Progenitor cell of endocrine pancreas (in vitro differentiated cells): ENCODE results near the gene KRAS. TPM values are rescaled to one million over a fixed set of nuclear protein-coding genes. Genes with fewer than 3 reads are reported as not detected.

Experiments
- DNase-seq: peaks from one replicate; pipeline ENCODE4 v3.0.0; 2021; ENCODE audit warnings: low spot score; ENCODE audit not compliant: unreplicated experiment
- H3K27ac Mint-ChIP-seq: 2 replicates; pipeline ENCODE4 v1.8.0; 2021; ENCODE audit warnings: mild to moderate bottlenecking, moderate library complexity, mixed read lengths
- H3K27me3 Mint-ChIP-seq: 2 replicates; pipeline ENCODE4 v1.8.0; 2021; ENCODE audit warnings: mixed read lengths
- H3K36me3 Mint-ChIP-seq: 2 replicates; pipeline ENCODE4 v1.8.0; 2022; ENCODE audit warnings: mixed read lengths; ENCODE audit not compliant: insufficient read depth
- H3K4me1 Mint-ChIP-seq: 2 replicates; pipeline ENCODE4 v1.8.0; 2021; ENCODE audit warnings: low read depth, mixed read lengths
- H3K4me3 Mint-ChIP-seq: 2 replicates; pipeline ENCODE4 v1.8.0; 2021; ENCODE audit warnings: low read depth, mild to moderate bottlenecking, moderate library complexity, mixed read lengths
- H3K9me3 Mint-ChIP-seq: 2 replicates; pipeline ENCODE4 v1.8.0; 2021; ENCODE audit warnings: low read depth, mixed read lengths
- CTCF ChIP-seq: fragments of 200-600 bp; sonication (generic); IDR thresholded peaks from one replicate; pipeline ENCODE4 v1.5.0; 2021; ENCODE audit warnings: antibody characterized with exemption, mild to moderate bottlenecking; ENCODE audit not compliant: unreplicated experiment
- total RNA-seq: library from RNA; stranded (reverse); gene quantifications from 2 replicates; pipeline ENCODE4 v1.2.1, GENCODE V29; 2021

The KRAS gene
- total RNA-seq, 1 donor from 2014 or later, result 87.7 TPM

GRCh38 chr12:25256005-25256404 is 5.3 kb upstream of the KRAS start:
- Mint-ChIP-seq H3K4me1 (peaks cover 51% of the 10 kb centered on the region), H3K27me3 (peaks cover 20% of the 10 kb centered on the region), H3K27ac (peak overlapping the region; percentile 45), H3K9me3 (peaks cover 19% of the 10 kb centered on the region), H3K4me3 (no peak overlapping the region), H3K36me3 (peaks cover 4% of the 10 kb centered on the region)
- DNase-seq, result no peak
- TF ChIP-seq CTCF, result no peak

- peaks cover 56% of the 10 kb centered on the region for H3K4me1 Mint-ChIP-seq
- H3K9me3 Mint-ChIP-seq, result peaks cover 12% of the 10 kb centered on the region
- peak overlapping the region; percentile 5 for H3K27ac Mint-ChIP-seq
- H3K27me3 Mint-ChIP-seq, result peaks cover 20% of the 10 kb centered on the region
- TF ChIP-seq CTCF, result no peak
- H3K36me3 Mint-ChIP-seq, result peaks cover 4% of the 10 kb centered on the region
- no peak overlapping the region for H3K4me3 Mint-ChIP-seq
- DNase-seq, result no peak
These were observed 3.6 kb upstream of the KRAS start for GRCh38 chr12:25254271-25254880.

GRCh38 chr12:25253371-25254068 is 2.8 kb upstream of the KRAS start:
- H3K27me3 Mint-ChIP-seq, result peaks cover 20% of the 10 kb centered on the region

GRCh38 chr12:25252946-25253345 is 2.2 kb upstream of the KRAS start:
- Mint-ChIP-seq H3K9me3 (peaks cover 12% of the 10 kb centered on the region), H3K36me3 (peaks cover 9% of the 10 kb centered on the region), H3K4me1 (peaks cover 58% of the 10 kb centered on the region), H3K27ac (no peak overlapping the region), H3K27me3 (peaks cover 20% of the 10 kb centered on the region), H3K4me3 (peak overlapping the region; percentile 96)
- no peak for TF ChIP-seq CTCF
- DNase-seq, result no peak

More at GRCh38 chr12:25253371-25254068, 2.8 kb upstream of the KRAS start:
- no peak overlapping the region for H3K27ac Mint-ChIP-seq
- H3K36me3 Mint-ChIP-seq, result peaks cover 4% of the 10 kb centered on the region
- no peak for TF ChIP-seq CTCF
- no peak overlapping the region for H3K4me3 Mint-ChIP-seq
- peaks cover 59% of the 10 kb centered on the region for H3K4me1 Mint-ChIP-seq
- peaks cover 12% of the 10 kb centered on the region for H3K9me3 Mint-ChIP-seq
- no peak for DNase-seq

- Mint-ChIP-seq H3K27ac (peak overlapping the region; percentile 92), H3K9me3 (peaks cover 9% of the 10 kb centered on the region), H3K4me1 (peaks cover 52% of the 10 kb centered on the region), H3K4me3 (peak overlapping the region; percentile 96), H3K36me3 (peaks cover 13% of the 10 kb centered on the region), H3K27me3 (peaks cover 20% of the 10 kb centered on the region)
- no peak for DNase-seq
- TF ChIP-seq CTCF, result no peak
These were observed 1.0 kb upstream of the KRAS start for GRCh38 chr12:25251769-25252168.
